ENCODE data around the gene ST7.
"Not testable (repeated sequence)": the region's sequence is repeated elsewhere in the genome, so short reads cannot be mapped to it uniquely, and the experiment has no call there.

DNA sequence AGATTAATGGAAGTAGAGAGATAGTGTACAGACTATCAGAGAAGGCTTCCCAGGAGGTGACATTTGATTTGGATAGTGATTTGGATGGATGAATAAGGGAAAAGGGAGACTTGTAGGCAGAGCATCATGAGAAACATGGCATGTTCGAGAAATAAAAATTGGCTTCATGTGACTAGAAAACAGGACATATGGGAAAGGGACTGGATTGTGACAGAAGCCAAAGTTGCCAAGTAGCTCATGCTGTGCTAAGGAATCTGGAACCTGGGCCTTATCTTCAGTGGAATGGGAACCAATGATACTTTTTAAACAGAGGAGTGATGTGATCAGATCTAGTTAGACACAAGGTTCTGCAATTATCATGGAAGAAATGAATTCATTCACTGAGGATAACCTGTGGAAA lies 168.7 kb downstream of the ST7 start:
- TF ChIP-seq, protein P1, sequence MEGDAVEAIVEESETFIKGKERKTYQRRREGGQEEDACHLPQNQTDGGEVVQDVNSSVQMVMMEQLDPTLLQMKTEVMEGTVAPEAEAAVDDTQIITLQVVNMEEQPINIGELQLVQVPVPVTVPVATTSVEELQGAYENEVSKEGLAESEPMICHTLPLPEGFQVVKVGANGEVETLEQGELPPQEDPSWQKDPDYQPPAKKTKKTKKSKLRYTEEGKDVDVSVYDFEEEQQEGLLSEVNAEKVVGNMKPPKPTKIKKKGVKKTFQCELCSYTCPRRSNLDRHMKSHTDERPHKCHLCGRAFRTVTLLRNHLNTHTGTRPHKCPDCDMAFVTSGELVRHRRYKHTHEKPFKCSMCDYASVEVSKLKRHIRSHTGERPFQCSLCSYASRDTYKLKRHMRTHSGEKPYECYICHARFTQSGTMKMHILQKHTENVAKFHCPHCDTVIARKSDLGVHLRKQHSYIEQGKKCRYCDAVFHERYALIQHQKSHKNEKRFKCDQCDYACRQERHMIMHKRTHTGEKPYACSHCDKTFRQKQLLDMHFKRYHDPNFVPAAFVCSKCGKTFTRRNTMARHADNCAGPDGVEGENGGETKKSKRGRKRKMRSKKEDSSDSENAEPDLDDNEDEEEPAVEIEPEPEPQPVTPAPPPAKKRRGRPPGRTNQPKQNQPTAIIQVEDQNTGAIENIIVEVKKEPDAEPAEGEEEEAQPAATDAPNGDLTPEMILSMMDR (conservative IDR thresholded peaks at IDR 0.05 in 1 of 2, IDR thresholded peaks at IDR 0.05 in 1 of 2; ENCODE audit: extremely low read depth in 1 of 2, insufficient read depth in 1 of 2, low read depth in 1 of 2, low read length in 2 of 2), result not testable (repeated sequence)
- not testable (repeated sequence) for TF ChIP-seq EZH2 (IDR thresholded peaks at IDR 0.05; ENCODE audit: borderline replicate concordance, low read length)

Measured in mammary epithelial cell (primary cell).